T-helper 1 cell treated with Interleukin-12 subunit alpha and Interleukin-12 subunit beta and Interleukin-4 antibody, amounts not matched to agents 30 μg/mL and 1 μg/mL, for 36 hours (primary cell): Measurements from ENCODE around the gene KDM3B.

Source experiments
- H3K27ac Mint-ChIP-seq: one replicate; pipeline ENCODE4 v1.8.0; 2021; ENCODE audit warnings: mild to moderate bottlenecking, mixed read lengths
- H3K27me3 Mint-ChIP-seq: one replicate; pipeline ENCODE4 v1.8.0; 2021; ENCODE audit warnings: low read depth, mixed read lengths
- H3K36me3 Mint-ChIP-seq: one replicate; pipeline ENCODE4 v1.8.0; 2021; ENCODE audit warnings: low read depth, mixed read lengths
- H3K4me1 Mint-ChIP-seq: one replicate; pipeline ENCODE4 v1.8.0; 2021; ENCODE audit warnings: low read depth, mixed read lengths
- H3K4me3 Mint-ChIP-seq: one replicate; pipeline ENCODE4 v1.8.0; 2021; ENCODE audit warnings: mild to moderate bottlenecking, moderate library complexity, mixed read lengths
- H3K9me3 Mint-ChIP-seq: one replicate; pipeline ENCODE4 v1.8.0; 2021; ENCODE audit warnings: mixed read lengths

The KDM3B gene

GRCh38 chr5:138444774-138445546 lies 92.5 kb downstream of the KDM3B start:
- no peak overlapping the region for H3K4me3 Mint-ChIP-seq
- H3K27me3 Mint-ChIP-seq: peaks cover 3% of the 10 kb centered on the region
- H3K4me1 Mint-ChIP-seq: peaks cover 2% of the 10 kb centered on the region
- no peaks in the 10 kb centered on the region for H3K9me3 Mint-ChIP-seq
- H3K27ac Mint-ChIP-seq: no peak overlapping the region
- H3K36me3 Mint-ChIP-seq: no peaks in the 10 kb centered on the region

GRCh38 chr5:138445547-138446271 lies 93.2 kb downstream of the KDM3B start:
- Mint-ChIP-seq H3K27ac (no peak overlapping the region), H3K4me3 (no peak overlapping the region), H3K4me1 (peaks cover 5% of the 10 kb centered on the region)

GRCh38 chr5:138448070-138448469 lies 95.6 kb downstream of the KDM3B start:
- Mint-ChIP-seq H3K9me3 (no peaks in the 10 kb centered on the region), H3K27me3 (peaks cover 4% of the 10 kb centered on the region), H3K4me3 (no peak overlapping the region), H3K4me1 (peaks cover 5% of the 10 kb centered on the region), H3K36me3 (no peaks in the 10 kb centered on the region), H3K27ac (no peak overlapping the region)

More at GRCh38 chr5:138445547-138446271, 93.2 kb downstream of the KDM3B start:
- H3K36me3 Mint-ChIP-seq: no peaks in the 10 kb centered on the region
- H3K9me3 Mint-ChIP-seq: no peaks in the 10 kb centered on the region
- no peaks in the 10 kb centered on the region for H3K27me3 Mint-ChIP-seq

GRCh38 chr5:138448481-138449398 lies 96.3 kb downstream of the KDM3B start:
- H3K4me1 Mint-ChIP-seq: peaks cover 5% of the 10 kb centered on the region
- H3K4me3 Mint-ChIP-seq: no peak overlapping the region
- H3K27me3 Mint-ChIP-seq: peaks cover 4% of the 10 kb centered on the region
- H3K27ac Mint-ChIP-seq: no peak overlapping the region
- no peaks in the 10 kb centered on the region for H3K36me3 Mint-ChIP-seq
- H3K9me3 Mint-ChIP-seq: no peaks in the 10 kb centered on the region

- Mint-ChIP-seq H3K27me3 (peaks cover 4% of the 10 kb centered on the region), H3K27ac (no peak overlapping the region), H3K4me1 (peaks cover 5% of the 10 kb centered on the region), H3K9me3 (no peaks in the 10 kb centered on the region), H3K36me3 (no peaks in the 10 kb centered on the region), H3K4me3 (no peak overlapping the region)
These were observed 97.2 kb downstream of the KDM3B start for GRCh38 chr5:138449501-138450239.

GRCh38 chr5:138450971-138451370 lies 98.5 kb downstream of the KDM3B start:
- H3K9me3 Mint-ChIP-seq: no peaks in the 10 kb centered on the region
- peaks cover 5% of the 10 kb centered on the region for H3K4me1 Mint-ChIP-seq
- no peaks in the 10 kb centered on the region for H3K36me3 Mint-ChIP-seq
- no peak overlapping the region for H3K27ac Mint-ChIP-seq
- H3K27me3 Mint-ChIP-seq: peaks cover 4% of the 10 kb centered on the region
- H3K4me3 Mint-ChIP-seq: no peak overlapping the region

GRCh38 chr5:138452720-138453119 lies 100.2 kb downstream of the KDM3B start:
- Mint-ChIP-seq H3K4me1 (peaks cover 6% of the 10 kb centered on the region), H3K27me3 (peaks cover 4% of the 10 kb centered on the region), H3K9me3 (no peaks in the 10 kb centered on the region), H3K4me3 (no peak overlapping the region), H3K27ac (no peak overlapping the region), H3K36me3 (no peaks in the 10 kb centered on the region)

- no peak overlapping the region for H3K4me3 Mint-ChIP-seq
- no peak overlapping the region for H3K27ac Mint-ChIP-seq
- H3K36me3 Mint-ChIP-seq: no peaks in the 10 kb centered on the region
- no peaks in the 10 kb centered on the region for H3K9me3 Mint-ChIP-seq
- H3K4me1 Mint-ChIP-seq: peaks cover 11% of the 10 kb centered on the region
- peaks cover 4% of the 10 kb centered on the region for H3K27me3 Mint-ChIP-seq
These were observed 101.1 kb downstream of the KDM3B start for GRCh38 chr5:138453590-138453989.

GRCh38 chr5:138454121-138454520 lies 101.6 kb downstream of the KDM3B start:
- H3K27me3 Mint-ChIP-seq: peaks cover 4% of the 10 kb centered on the region
- no peak overlapping the region for H3K27ac Mint-ChIP-seq
- no peaks in the 10 kb centered on the region for H3K9me3 Mint-ChIP-seq
- H3K4me3 Mint-ChIP-seq: no peak overlapping the region
- peaks cover 16% of the 10 kb centered on the region for H3K4me1 Mint-ChIP-seq
- peaks cover under 1% of the 10 kb centered on the region for H3K36me3 Mint-ChIP-seq

- peaks cover 22% of the 10 kb centered on the region for H3K4me1 Mint-ChIP-seq
- peaks cover 3% of the 10 kb centered on the region for H3K36me3 Mint-ChIP-seq
- no peaks in the 10 kb centered on the region for H3K9me3 Mint-ChIP-seq
- H3K27me3 Mint-ChIP-seq: peaks cover 4% of the 10 kb centered on the region
- H3K4me3 Mint-ChIP-seq: no peak overlapping the region
- H3K27ac Mint-ChIP-seq: no peak overlapping the region
These were observed 102.9 kb downstream of the KDM3B start for GRCh38 chr5:138455232-138455930.

GRCh38 chr5:138457531-138458275 lies 105.2 kb downstream of the KDM3B start:
- no peaks in the 10 kb centered on the region for H3K9me3 Mint-ChIP-seq
- H3K36me3 Mint-ChIP-seq: peaks cover 3% of the 10 kb centered on the region
- H3K27me3 Mint-ChIP-seq: no peaks in the 10 kb centered on the region
- H3K4me3 Mint-ChIP-seq: no peak overlapping the region
- H3K4me1 Mint-ChIP-seq: peaks cover 23% of the 10 kb centered on the region
- peak overlapping the region; percentile 64 for H3K27ac Mint-ChIP-seq

GRCh38 chr5:138458384-138458783 lies 105.9 kb downstream of the KDM3B start:
- Mint-ChIP-seq H3K4me1 (peaks cover 23% of the 10 kb centered on the region), H3K36me3 (peaks cover 3% of the 10 kb centered on the region), H3K27ac (peak overlapping the region; percentile 98), H3K9me3 (no peaks in the 10 kb centered on the region), H3K27me3 (no peaks in the 10 kb centered on the region), H3K4me3 (no peak overlapping the region)

GRCh38 chr5:138458856-138459255 lies 106.4 kb downstream of the KDM3B start:
- peaks cover 3% of the 10 kb centered on the region for H3K36me3 Mint-ChIP-seq
- H3K27ac Mint-ChIP-seq: peak overlapping the region; percentile 98
- H3K27me3 Mint-ChIP-seq: no peaks in the 10 kb centered on the region
- peaks cover 23% of the 10 kb centered on the region for H3K4me1 Mint-ChIP-seq
- H3K4me3 Mint-ChIP-seq: peak overlapping the region; percentile 59
- H3K9me3 Mint-ChIP-seq: no peaks in the 10 kb centered on the region
